HG03521 (cell line): ENCODE measurements around the gene CTSA.
A peak's percentile ranks its signal among the peaks of the same experiment; 100 is the strongest.
"Not testable (repeated sequence)": the region's sequence is repeated elsewhere in the genome, so short reads cannot be mapped to it uniquely, and the experiment has no call there.

Experiments used
- ATAC-seq: cut with Tn5 transposase; IDR thresholded peaks from one replicate; pipeline ENCODE4 v1.9.1; 2021; ENCODE audit warnings: mild to moderate bottlenecking, moderate library complexity; ENCODE audit not compliant: unreplicated experiment

The CTSA gene

DNA sequence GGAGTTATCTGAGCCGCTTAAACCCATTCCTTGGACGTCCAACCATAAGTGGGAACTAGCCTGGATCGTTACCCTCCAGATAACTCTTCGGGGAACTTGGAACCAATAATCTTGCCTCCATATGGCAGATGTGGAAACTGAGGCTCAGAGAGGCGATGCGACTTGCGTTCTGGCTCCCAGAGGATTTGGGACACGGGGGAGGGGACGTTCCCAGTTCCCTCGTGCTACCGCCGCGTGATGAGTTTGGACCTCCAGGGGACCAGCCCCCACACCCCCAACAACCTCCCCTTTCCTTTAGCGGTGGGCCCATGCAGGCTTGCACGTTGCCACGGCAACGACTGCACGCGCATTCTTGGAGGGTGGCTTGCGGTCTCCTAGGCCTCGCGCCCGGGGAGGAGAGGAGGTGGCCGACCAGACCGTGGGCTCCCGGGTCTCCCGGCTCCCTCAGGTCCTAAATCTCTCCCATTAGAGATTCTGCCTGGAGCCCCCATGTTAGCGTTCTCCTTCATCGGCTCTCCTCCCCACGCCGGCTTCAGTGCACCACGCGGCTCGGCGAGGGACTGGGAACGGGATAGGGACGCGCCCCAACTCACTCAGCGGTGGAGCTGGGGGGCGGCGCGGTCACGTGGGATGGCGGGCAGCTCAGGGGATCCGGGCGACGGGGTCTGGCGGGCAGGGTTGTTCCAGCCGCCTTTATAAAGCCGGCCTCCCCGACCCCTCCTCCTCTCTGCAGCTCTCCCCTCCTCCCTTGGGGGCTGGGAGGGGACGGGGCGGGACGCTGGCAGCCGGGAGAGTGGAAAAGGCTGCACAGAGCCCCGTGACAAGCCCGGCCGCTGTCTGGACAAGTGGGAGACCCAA is 20.6 kb downstream of the CTSA start, which contains the start of gene PLTP:
Gene PLTP (minus strand): TSS at position 670 of the 858 bp plus-strand sequence. CDS start 703 bp downstream, outside the sequence.
- ATAC-seq, result no peak

DNA sequence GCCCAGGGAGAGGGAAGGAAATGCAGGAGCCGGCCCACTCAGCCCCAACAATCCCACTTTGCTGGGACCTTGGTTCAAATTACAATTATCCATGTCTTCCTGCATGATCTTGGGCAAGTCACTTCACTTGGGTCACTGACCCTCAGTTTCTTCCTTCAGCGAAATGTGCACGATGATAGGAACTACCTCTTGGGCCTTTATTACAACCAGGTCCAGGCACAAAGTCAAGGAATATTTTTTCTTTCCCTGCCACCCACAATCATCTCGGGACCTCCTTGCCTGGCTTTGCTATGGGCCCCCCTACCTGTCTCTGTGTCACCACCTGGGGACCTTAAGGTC is 21.2 kb downstream of the CTSA start:
- ATAC-seq, result no peak

DNA sequence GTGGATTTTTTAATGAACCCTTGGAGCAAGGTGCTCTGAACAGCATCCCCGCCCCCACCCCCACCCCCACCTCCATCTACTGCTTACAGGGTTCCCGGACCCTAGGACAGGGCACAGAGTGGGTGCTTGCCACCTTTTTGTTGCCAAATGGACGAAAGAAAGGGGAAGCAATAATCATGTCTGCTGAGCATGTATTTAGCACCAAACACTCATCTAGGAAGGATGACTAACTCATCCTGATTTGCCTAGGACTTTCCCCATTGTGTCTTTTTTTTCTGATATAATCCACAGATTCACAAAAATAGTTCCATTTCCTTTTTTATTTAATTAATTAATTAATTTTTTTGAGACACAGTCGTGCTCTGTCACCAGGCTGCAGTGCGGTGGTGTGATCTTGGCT is 22.0 kb downstream of the CTSA start:
- ATAC-seq, result no peak

DNA sequence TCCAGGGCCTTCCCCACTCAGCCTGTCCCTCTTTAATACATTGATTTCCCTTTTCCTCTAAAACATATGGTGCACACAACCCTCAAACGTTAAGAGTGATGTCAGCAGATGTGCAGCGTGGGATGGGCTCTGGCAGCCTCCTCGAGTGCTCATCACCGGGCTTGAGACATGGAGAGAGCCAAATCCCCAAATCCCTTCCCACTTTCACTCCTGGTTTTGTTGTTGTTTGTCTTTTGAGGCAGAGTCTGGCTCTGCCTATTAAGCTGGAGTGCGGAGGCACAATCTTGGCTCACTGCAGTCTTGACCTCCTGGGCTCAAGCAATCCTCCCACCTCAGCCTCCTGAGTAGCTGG is 26.6 kb downstream of the CTSA start:
- no peak for ATAC-seq

- ATAC-seq, result no peak
These were observed 27.1 kb downstream of the CTSA start for GRCh38 chr20:45918182-45918737.

DNA sequence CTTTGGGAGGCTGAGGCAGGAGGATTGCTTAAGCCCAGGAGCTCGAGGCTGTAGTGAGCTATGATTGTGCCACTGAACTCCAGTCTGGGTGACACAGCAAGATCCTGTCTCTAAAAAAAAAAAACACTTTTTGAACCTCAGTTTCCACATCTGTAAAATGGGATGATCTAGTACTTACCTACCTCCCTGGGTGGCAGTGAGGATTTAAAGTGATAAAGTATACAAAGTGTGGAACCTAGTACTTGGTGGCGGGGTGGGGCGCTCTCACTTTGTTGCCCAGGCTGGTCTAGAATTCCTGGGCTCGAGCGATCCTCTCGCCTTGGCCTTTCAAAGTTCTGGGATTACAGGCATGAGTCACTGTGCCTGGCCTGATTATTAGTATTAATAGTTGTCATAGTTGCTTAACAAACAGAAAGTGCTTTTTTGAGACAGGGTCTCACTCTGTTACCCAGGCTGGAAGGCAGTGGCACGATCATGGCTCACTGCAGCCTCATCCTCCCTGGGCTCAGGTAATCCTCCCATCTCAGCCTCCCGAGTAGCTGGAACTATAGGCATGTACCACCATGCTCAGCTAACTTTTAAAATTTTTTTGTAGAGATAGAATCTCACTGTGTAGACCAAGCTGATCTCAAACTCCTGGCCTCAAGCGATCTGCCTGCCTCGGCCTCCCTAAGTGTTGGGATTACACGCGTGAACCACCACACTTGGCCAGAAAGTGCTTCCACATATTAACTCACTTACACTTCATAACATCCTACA is 27.8 kb downstream of the CTSA start:
- ATAC-seq, result no peak

- no peak for ATAC-seq
These were observed 28.6 kb downstream of the CTSA start for GRCh38 chr20:45919542-45920399.

DNA sequence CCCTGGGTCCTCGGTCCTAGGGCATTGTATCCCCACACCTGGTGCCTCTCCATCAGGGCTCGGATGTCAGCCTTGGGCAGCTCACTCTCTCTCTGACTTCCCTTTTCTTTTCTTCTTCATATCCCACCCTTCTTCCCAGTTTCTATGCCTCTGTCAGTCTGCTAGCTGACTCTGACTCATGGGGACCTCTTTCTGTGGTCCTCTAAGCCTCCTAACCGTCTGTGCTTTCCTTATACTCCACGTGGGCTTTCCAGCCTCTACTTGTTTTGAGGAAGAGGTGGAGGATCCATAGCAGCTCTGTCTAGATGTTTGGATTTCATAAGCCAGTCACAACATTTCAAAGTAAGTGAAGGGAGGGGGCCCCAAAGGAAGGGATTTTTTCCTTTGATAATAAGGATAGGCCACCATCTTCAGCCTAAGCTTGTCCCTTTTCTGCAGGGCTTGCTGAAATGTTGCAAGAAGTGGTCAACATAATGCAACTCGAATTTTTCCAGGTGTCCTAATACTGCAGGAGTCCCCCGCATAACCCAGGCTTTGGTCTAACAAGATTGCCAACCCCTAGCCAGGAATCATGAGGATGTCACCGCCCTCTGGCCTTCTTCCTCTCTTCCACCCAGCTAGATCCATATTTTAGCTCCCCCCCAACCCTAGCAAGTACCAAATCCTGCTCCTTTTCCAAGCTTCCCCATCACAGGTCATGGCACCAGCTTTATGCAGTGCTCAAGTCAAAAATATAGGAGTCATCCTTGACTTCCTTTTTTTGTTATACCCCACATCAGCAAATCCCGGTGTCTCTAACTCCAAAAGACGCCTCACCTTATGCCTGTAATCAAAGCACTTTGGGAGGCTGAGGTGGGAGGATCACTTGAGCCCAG is 29.6 kb downstream of the CTSA start:
- ATAC-seq, result no peak

- no peak for ATAC-seq
These were observed 30.4 kb downstream of the CTSA start for GRCh38 chr20:45921337-45922189.

DNA sequence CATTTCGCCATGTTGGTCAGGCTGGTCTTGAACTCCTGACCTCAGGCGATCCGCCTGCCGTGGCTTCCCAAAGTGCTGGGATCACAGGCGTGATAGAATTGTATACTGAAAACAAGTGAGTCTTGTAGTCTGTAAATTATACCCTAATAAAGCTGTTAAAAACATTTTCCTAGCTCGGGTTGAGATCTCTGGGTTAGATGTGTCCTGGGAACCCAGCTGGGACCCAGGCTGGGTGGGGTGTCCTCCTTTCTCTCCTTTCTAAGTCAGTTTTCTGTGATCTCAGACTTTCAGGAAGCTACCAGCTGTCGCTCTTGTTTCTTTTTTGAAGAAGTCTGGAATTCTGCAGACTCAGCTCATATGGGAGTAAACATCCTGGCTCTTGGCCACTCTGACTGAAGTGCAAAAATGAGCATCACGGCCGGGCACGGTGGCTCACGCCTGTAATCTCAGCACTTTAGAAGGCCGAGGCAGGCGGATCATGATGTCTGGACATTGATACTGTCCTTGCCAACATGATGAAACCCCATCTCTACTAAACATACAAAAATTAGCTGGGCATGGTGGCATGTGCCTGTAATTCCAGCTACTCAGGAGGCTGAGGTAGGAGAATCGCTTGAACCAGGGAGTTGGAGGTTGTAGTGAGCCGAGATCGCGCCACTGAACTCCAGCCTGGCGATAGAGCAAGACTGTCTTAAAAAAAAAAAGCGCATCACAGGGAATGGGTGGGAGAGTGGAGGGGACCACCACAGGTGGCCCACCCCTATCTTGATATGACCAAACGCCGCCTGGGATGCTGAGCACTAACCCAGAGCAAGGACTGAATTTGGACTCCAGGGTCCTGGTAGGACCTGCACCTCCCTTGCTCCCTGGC is 33.5 kb downstream of the CTSA start:
- ATAC-seq, result no peak

DNA sequence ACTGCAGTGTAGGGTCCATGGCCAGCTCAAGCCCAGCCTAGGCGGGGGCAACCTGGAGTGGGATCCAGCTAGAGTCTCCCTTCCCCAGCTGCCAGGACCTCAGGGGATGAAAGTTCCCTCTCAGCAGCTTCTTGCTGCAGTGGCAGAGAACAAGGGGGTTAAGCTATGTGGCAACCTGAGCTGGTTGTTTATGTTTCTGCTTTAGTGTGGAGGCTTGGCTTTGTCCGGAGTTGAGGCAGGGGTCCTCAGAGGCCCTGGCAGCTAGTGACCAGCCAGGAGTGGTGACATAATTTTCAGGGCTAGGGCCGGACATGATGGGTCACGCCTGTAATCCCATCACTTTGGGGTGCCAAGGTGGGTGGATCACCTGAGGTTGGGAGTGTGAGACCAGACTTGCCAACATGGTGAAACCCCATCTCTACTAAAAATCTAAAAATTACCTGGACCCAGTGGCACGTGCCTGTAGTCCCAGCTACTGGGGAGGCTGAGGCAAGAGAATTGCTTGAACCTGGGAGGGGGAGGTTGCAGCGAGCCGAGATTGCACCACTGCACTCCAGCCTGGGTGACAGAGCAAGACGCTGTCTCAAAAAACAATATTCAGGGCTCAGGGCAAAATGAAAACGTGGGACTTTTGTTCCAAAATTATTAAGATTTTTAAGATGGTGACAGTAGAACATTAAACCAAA is 34.8 kb downstream of the CTSA start:
- no peak for ATAC-seq

- ATAC-seq, result no peak
These were observed 35.6 kb downstream of the CTSA start for GRCh38 chr20:45926731-45927070.

DNA sequence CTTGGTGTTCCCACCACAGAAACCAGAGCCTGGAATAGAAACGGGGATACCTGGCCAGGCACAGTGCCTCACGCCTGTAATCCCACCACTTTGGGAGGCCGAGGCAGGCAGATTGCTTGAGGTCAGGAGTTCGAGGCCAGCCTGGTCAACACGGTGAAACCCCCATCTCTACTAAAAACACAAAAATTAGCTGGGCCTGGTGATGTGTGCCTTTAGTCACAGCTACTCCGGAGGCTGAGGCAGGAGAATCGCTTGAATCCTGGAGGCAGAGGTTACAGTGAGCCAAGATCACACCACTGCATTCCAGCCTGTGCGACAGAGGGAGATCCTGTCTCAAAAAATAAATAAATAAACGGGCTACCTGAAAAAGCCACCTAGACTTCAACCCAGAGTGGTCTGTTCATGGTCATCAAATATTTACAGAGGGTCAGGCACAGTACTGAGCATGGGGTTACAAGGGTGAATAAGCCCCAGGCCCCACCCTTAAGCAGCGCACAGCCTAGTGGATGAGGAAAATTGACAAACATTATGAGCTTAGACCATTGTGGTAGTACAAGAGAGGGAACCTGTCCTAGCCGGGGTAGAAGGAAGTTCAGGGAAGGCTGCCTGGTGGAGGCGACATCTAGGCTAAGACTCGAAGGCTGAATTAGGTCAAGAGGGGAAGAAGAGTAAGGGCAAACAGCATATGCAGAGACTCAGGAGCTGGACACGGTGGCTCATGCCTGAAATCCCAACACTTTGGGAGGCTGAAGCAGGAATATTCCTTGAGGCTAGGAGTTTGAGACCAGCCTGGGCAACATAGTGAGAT is 36.1 kb downstream of the CTSA start:
- ATAC-seq, result no peak

GRCh38 chr20:45931680-45932079 is 40.5 kb downstream of the CTSA start:
- not testable (repeated sequence) for ATAC-seq

- ATAC-seq, result no peak
These were observed 42.3 kb downstream of the CTSA start for GRCh38 chr20:45933266-45934045.

- peak; percentile 8 for ATAC-seq
These were observed 43.0 kb downstream of the CTSA start for GRCh38 chr20:45934046-45934585.
